Prostate gland (tissue), 2 donors: ENCODE measurements around the gene NUTM1.

Experiments used
- POLR2A ChIP-seq: fragments of 450-650 bp; IDR thresholded peaks from one replicate; pipeline ENCODE4 v1.6.1; 2016; ENCODE audit warnings: antibody characterized with exemption, mild to moderate bottlenecking
- POLR2AphosphoS5 ChIP-seq: sonication (generic); formaldehyde crosslinking; IDR thresholded peaks from one replicate; pipeline ENCODE4 v1.6.1; 2017; ENCODE audit warnings: antibody characterized with exemption
- TF ChIP-seq, protein P1 (sequence below), 4 experiments: fragments of 200-600 bp in 2 of 4; fragments of 450-650 bp in 2 of 4; sonication (generic) in 2 of 4; IDR thresholded peaks; 1 replicate in 3 of 4; 2 replicates in 1 of 4; pipeline ENCODE4 v1.5.1; 2016 to 2019; ENCODE audit warnings: antibody characterized with exemption in 4 of 4, mild to moderate bottlenecking in 2 of 4, moderate library complexity in 2 of 4

DNA sequence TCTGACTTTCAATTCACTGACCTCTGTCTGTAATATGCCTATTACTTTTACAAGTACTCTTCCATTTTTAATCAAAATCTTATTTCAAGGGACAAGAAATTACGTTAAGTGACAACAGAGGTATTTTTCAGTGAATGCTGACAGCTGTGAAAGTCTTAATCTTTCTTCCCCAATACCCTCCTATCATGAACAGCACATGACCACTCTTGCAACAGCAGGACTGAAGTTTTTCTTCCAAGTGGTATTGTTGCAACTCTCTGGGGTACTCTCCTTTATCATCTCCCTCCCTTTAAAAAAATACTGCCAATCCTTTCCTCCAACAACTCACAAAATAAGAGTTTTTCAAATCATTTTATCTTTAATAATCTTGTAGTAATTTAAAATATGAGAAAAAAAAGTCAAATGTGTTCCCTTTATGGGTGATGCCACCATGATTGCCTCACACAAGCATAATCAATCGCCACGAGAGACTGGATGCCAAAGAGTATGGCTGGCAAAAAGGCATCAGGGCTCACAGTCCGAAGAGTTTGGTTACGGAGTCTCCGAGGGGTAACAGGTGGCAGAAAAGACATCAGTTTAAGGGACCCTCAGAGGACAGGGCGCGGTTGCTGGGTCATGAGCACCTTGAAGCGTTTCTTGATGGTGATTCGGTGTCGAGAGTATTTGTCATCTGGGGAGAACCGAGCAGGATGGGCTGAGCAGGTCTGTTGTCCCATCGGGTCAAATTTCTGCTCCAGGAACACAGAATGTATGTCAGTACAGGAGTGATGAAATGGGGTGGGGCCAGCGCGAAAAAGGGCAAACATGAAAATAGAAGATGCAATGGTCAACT is 1.5 kb upstream of the NUTM1 start:
- TF ChIP-seq, protein P1, sequence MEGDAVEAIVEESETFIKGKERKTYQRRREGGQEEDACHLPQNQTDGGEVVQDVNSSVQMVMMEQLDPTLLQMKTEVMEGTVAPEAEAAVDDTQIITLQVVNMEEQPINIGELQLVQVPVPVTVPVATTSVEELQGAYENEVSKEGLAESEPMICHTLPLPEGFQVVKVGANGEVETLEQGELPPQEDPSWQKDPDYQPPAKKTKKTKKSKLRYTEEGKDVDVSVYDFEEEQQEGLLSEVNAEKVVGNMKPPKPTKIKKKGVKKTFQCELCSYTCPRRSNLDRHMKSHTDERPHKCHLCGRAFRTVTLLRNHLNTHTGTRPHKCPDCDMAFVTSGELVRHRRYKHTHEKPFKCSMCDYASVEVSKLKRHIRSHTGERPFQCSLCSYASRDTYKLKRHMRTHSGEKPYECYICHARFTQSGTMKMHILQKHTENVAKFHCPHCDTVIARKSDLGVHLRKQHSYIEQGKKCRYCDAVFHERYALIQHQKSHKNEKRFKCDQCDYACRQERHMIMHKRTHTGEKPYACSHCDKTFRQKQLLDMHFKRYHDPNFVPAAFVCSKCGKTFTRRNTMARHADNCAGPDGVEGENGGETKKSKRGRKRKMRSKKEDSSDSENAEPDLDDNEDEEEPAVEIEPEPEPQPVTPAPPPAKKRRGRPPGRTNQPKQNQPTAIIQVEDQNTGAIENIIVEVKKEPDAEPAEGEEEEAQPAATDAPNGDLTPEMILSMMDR (IDR thresholded peaks at IDR 0.05), result no peak
- TF ChIP-seq POLR2AphosphoS5 (no peak), POLR2A (no peak)
